HEK293 (cell line): ENCODE data around the gene GLTPD2.

Source experiments
- ATF2 ChIP-seq: fragments of 450-650 bp; formaldehyde crosslinking; IDR thresholded peaks from 2 replicates; pipeline ENCODE4 v1.5.1; 2016; ENCODE audit warnings: missing biosample characterization, missing genetic modification characterization, low read depth
- CTCF ChIP-seq: fragments of 450-650 bp; formaldehyde crosslinking; IDR thresholded peaks from 2 replicates; pipeline ENCODE4 v1.5.1; 2016; ENCODE audit warnings: missing biosample characterization, missing genetic modification characterization
- EGR2 ChIP-seq: fragments of 450-650 bp; formaldehyde crosslinking; IDR thresholded peaks from 2 replicates; pipeline ENCODE4 v1.5.1; 2016; ENCODE audit warnings: low read depth, missing biosample characterization, missing genetic modification characterization
- IKZF3 ChIP-seq: fragments of 450-650 bp; IDR thresholded peaks from 2 replicates; pipeline ENCODE4 v1.5.0; 2018; ENCODE audit warnings: missing biosample characterization, mild to moderate bottlenecking, missing genetic modification characterization, moderate library complexity
- MYNN ChIP-seq: fragments of 450-650 bp; formaldehyde crosslinking; IDR thresholded peaks from 2 replicates; pipeline ENCODE4 v1.5.1; 2016; ENCODE audit warnings: missing biosample characterization, missing genetic modification characterization, borderline replicate concordance
- PRDM10 ChIP-seq: fragments of 450-650 bp; formaldehyde crosslinking; IDR thresholded peaks from 2 replicates; pipeline ENCODE4 v1.5.1; 2016; ENCODE audit warnings: missing biosample characterization, missing genetic modification characterization
- SP7 ChIP-seq: fragments of 450-650 bp; formaldehyde crosslinking; IDR thresholded peaks from 2 replicates; pipeline ENCODE4 v1.5.1; 2016; ENCODE audit warnings: missing biosample characterization, missing genetic modification characterization
- TSHZ1 ChIP-seq: fragments of 450-650 bp; formaldehyde crosslinking; IDR thresholded peaks from 2 replicates; pipeline ENCODE4 v1.5.1; 2016; ENCODE audit warnings: missing biosample characterization, missing genetic modification characterization, borderline replicate concordance
- ZNF132 ChIP-seq: fragments of 450-650 bp; formaldehyde crosslinking; IDR thresholded peaks from 2 replicates; pipeline ENCODE4 v1.5.1; 2017; ENCODE audit warnings: missing biosample characterization, missing genetic modification characterization, borderline replicate concordance
- ZNF2 ChIP-seq: fragments of 450-650 bp; formaldehyde crosslinking; IDR thresholded peaks from 2 replicates; pipeline ENCODE4 v1.5.1; 2016; ENCODE audit warnings: missing biosample characterization, missing genetic modification characterization
- ZNF266 ChIP-seq: fragments of 450-650 bp; formaldehyde crosslinking; IDR thresholded peaks from 2 replicates; pipeline ENCODE4 v1.5.1; 2016; ENCODE audit warnings: missing biosample characterization, missing genetic modification characterization, low read depth
- ZNF280C ChIP-seq: fragments of 450-650 bp; formaldehyde crosslinking; IDR thresholded peaks from 2 replicates; pipeline ENCODE4 v1.5.1; 2016; ENCODE audit warnings: missing biosample characterization, missing genetic modification characterization
- ZNF341 ChIP-seq: fragments of 450-650 bp; formaldehyde crosslinking; IDR thresholded peaks from 2 replicates; pipeline ENCODE4; 2016; ENCODE audit warnings: low read depth, missing biosample characterization, missing genetic modification characterization
- ZNF394 ChIP-seq: fragments of 450-650 bp; formaldehyde crosslinking; IDR thresholded peaks from 2 replicates; pipeline ENCODE4 v1.5.1; 2016; ENCODE audit warnings: missing biosample characterization, missing genetic modification characterization, mild to moderate bottlenecking, moderate library complexity, borderline replicate concordance
- ZNF398 ChIP-seq: fragments of 450-650 bp; formaldehyde crosslinking; IDR thresholded peaks from 2 replicates; pipeline ENCODE4 v1.5.1; 2017; ENCODE audit warnings: missing biosample characterization, missing genetic modification characterization
- ZNF423 ChIP-seq: fragments of 450-650 bp; formaldehyde crosslinking; IDR thresholded peaks from 2 replicates; pipeline ENCODE4 v1.5.1; 2016; ENCODE audit warnings: missing biosample characterization, missing genetic modification characterization
- ZNF513 ChIP-seq: fragments of 450-650 bp; IDR thresholded peaks from 2 replicates; pipeline ENCODE4 v1.5.1; 2018; ENCODE audit warnings: missing biosample characterization, missing genetic modification characterization
- ZNF548 ChIP-seq: fragments of 450-650 bp; formaldehyde crosslinking; IDR thresholded peaks from 2 replicates; pipeline ENCODE4 v1.5.1; 2016; ENCODE audit warnings: missing biosample characterization, missing genetic modification characterization
- ZNF596 ChIP-seq: fragments of 450-650 bp; IDR thresholded peaks from 2 replicates; pipeline ENCODE4 v1.5.0; 2018; ENCODE audit warnings: missing biosample characterization, mild to moderate bottlenecking, missing genetic modification characterization, moderate library complexity
- ZNF600 ChIP-seq: fragments of 450-650 bp; formaldehyde crosslinking; IDR thresholded peaks from 2 replicates; pipeline ENCODE4 v1.5.1; 2016; ENCODE audit warnings: missing biosample characterization, missing genetic modification characterization
- ZNF639 ChIP-seq: fragments of 450-650 bp; formaldehyde crosslinking; IDR thresholded peaks from 2 replicates; pipeline ENCODE4 v1.5.1; 2016; ENCODE audit warnings: missing biosample characterization, missing genetic modification characterization
- ZNF664 ChIP-seq: fragments of 450-650 bp; formaldehyde crosslinking; IDR thresholded peaks from 2 replicates; pipeline ENCODE4 v1.5.1; 2016; ENCODE audit warnings: missing biosample characterization, missing genetic modification characterization
- ZNF792 ChIP-seq: fragments of 450-650 bp; formaldehyde crosslinking; IDR thresholded peaks from 2 replicates; pipeline ENCODE4 v1.5.1; 2016; ENCODE audit warnings: missing biosample characterization, missing genetic modification characterization

The GLTPD2 gene

GRCh38 chr17:4789701-4789950 lies 862 bp downstream of the GLTPD2 start (continued):
- TF ChIP-seq IKZF3 (tag by site-specific recombination) (no peak), ZNF548 (tag by site-specific recombination) (no peak), ZNF596 (tag by site-specific recombination) (no peak), TSHZ1 (tag by site-specific recombination) (no peak), EGR2 (tag by site-specific recombination) (peak; percentile 62), SP7 (tag by site-specific recombination) (peak; percentile 24; the same call in 1 of the 2 replicates), ZNF639 (tag by site-specific recombination) (no peak), PRDM10 (peak; percentile 61), ZNF513 (no peak), ZNF398 (no peak), ZNF792 (tag by site-specific recombination) (0 out of 2 replicates have a peak, but pooled peaks have one; percentile 8), ZNF423 (tag by site-specific recombination) (no peak), ZNF341 (tag by site-specific recombination) (peak; percentile 96), ZNF664 (no peak), ZNF2 (tag by site-specific recombination) (no peak), ZNF280C (tag by site-specific recombination) (no peak), ZNF266 (tag by site-specific recombination) (no peak), CTCF (tag by site-specific recombination) (no peak), ZNF600 (tag by site-specific recombination) (no peak), ZNF394 (no peak; the same call in 1 of the 2 replicates), ZNF132 (no peak), ATF2 (tag by site-specific recombination) (no peak), MYNN (tag by site-specific recombination) (no peak)
